ENCODE results near the gene UAP1L1. TPM values are rescaled to one million over a fixed set of nuclear protein-coding genes. Genes with fewer than 3 reads are reported as not detected.

Gene UAP1L1
- total RNA-seq, 4 donors from 2014 or later = 4.9 to 15.7 (median 6.6) TPM

DNA sequence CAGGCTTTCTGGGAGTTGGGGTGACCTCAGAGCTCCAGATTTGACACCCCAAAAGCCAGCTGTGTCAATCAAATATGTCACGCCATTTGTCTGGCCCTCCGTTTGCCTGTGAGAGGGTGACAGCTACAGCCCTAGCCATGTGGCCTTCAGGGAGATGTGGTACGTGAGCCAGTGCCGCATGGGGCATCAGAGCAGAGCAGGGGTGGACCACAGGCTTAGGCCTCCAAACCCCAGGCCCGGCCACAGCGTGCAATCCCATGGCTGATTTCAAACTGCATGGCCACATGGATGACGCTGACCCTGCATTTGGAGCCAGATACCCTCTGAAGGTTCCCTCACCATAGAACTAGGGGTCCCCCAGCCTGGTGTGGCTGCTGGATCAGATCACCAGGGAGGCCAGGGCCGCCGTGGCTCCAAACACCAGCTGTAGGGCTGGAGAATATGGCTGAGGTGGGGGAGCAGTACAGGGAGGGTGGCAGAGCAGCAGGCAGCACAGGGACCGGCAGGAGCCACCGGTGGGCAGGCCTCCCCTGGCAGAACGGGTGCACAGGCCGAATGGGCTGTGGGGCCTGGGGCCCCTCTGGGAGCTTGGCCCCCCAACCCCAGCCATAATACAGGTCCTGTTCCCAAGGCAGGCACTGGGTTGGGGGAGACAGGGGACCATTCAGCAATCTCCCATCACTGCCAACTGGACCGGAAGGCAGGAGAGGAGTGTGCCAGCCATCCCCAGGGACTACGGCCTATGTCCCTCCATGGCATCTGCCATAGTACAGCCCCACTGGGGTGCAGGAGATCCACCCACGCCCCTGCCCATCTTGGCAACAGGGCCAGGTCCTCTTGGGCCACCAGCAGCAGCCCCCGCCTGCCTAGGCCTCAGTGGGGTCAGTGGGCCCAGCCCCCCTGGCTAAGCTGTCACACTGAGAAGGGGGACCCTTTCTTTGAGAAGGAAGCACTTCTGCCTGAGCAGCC lies 8.5 kb upstream of the UAP1L1 start:
- no peaks in the 10 kb centered on the region for H3K36me3 ChIP-seq
- H3K27me3 ChIP-seq = peaks cover 0 to 8% of the 10 kb centered on the region in 2 donors
- no peaks in the 10 kb centered on the region for H3K9me3 ChIP-seq
- TF ChIP-seq, protein P1, sequence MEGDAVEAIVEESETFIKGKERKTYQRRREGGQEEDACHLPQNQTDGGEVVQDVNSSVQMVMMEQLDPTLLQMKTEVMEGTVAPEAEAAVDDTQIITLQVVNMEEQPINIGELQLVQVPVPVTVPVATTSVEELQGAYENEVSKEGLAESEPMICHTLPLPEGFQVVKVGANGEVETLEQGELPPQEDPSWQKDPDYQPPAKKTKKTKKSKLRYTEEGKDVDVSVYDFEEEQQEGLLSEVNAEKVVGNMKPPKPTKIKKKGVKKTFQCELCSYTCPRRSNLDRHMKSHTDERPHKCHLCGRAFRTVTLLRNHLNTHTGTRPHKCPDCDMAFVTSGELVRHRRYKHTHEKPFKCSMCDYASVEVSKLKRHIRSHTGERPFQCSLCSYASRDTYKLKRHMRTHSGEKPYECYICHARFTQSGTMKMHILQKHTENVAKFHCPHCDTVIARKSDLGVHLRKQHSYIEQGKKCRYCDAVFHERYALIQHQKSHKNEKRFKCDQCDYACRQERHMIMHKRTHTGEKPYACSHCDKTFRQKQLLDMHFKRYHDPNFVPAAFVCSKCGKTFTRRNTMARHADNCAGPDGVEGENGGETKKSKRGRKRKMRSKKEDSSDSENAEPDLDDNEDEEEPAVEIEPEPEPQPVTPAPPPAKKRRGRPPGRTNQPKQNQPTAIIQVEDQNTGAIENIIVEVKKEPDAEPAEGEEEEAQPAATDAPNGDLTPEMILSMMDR (IDR thresholded peaks at IDR 0.05) = no peak
- TF ChIP-seq POLR2A (IDR thresholded peaks at IDR 0.05) = no peak
- no peak for DNase-seq
- H3K4me3 ChIP-seq = peak overlapping the region in 1 of 4 donors; percentile 69
- H3K27ac ChIP-seq = peak overlapping the region in 1 of 4 donors; percentile 72
- H3K4me1 ChIP-seq = peaks cover 0 to 44% (median 14%) of the 10 kb centered on the region in 4 donors

DNA sequence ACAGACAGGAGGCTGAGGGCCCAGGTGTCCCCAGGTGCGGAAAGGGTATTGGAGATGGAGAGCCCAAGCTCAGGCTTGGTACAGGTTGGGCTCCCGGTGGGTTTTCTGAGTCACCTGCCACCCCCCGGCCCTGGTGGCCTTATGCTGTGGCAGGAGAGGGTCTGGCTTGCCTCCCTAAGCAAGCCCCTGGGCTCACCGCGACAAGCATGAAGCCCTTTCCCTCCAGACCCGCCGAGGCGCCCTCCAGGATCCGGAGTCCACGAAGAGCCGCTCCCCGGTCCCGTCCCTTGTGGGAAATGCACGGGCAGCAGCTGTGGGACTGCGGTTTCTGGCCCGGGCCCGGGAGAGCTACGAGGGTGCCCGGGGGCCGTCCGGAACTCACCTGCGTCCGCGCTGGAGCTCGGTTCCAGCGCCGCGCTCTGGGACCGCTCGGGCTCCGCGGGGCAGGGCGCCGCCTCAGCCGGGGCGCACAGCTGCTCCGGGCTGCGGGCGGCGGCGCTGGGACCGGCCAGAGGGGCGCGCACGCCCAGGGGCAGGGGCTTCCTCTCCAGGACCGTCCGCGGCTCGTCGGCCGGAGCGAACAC lies 7.7 kb upstream of the UAP1L1 start:
- no peak for TF ChIP-seq POLR2A (IDR thresholded peaks at IDR 0.05)
- TF ChIP-seq, protein P1 (IDR thresholded peaks at IDR 0.05) = no peak
- no peaks in the 10 kb centered on the region for H3K36me3 ChIP-seq
- peak overlapping the region; percentile 26 to 72 (median 58) for H3K4me3 ChIP-seq
- peaks cover 0 to 44% (median 13%) of the 10 kb centered on the region in 4 donors for H3K4me1 ChIP-seq
- no peaks in the 10 kb centered on the region for H3K9me3 ChIP-seq
- H3K27ac ChIP-seq = peak overlapping the region in 3 of 4 donors; percentile 18 to 75 (median 55)
- peaks cover 0 to 8% of the 10 kb centered on the region in 2 donors for H3K27me3 ChIP-seq
- DNase-seq = no peak

DNA sequence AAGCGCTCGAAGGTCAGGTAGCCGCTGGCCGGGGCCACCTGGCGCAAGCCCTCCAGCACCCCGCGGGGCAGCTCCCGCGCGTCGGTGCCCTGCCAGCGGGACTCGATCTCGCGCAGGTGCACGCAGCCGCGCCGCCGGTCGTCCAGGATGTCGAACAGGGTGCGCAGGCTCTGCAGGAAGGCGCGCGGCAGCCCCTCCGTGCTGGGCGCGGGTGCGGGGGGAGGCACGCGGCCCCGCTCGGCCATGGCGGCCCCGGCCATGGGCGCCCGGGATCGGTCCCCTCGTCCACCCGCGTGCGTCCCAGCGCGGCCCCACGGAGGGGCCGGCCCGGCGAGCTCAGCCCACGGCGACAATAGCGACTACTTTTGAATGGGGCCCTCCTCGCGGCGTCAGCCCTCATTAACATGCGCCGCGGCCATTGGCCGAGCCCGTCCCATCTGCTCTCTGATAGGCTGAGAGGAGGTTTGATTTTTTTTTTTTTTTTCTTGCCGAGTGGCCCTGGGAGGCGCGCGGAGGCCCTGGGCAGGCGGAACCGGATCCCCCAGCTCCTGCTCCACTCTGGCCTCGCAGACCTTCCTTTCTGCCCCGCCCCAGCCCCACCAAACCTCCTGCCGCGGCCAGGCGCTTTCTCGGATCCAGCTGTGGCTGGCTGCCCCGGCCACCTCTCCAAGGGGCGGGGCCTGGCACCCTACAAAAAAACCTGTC lies 7.0 kb upstream of the UAP1L1 start, which contains the start of gene SAPCD2:
Gene SAPCD2, minus strand, starts transcription at position 357 of the 705 bp plus-strand sequence. Its CDS starts 97 bp downstream, at position 260.
- H3K27me3 ChIP-seq = peaks cover 0 to 8% of the 10 kb centered on the region in 2 donors
- TF ChIP-seq, protein P1 (IDR thresholded peaks at IDR 0.05) = peak in 1 of 6 experiments; percentile 3
- TF ChIP-seq POLR2A (IDR thresholded peaks at IDR 0.05) = no peak
- DNase-seq = peak; percentile 87 to 95 (median 90)
- H3K4me1 ChIP-seq = peaks cover 0 to 44% (median 13%) of the 10 kb centered on the region in 4 donors
- H3K36me3 ChIP-seq = no peaks in the 10 kb centered on the region
- H3K27ac ChIP-seq = peak within 1 kb of the TSS; percentile 20 to 75 (median 46)
- H3K4me3 ChIP-seq = peak within 1 kb of the TSS; percentile 26 to 72 (median 58)
- no peaks in the 10 kb centered on the region for H3K9me3 ChIP-seq

DNA sequence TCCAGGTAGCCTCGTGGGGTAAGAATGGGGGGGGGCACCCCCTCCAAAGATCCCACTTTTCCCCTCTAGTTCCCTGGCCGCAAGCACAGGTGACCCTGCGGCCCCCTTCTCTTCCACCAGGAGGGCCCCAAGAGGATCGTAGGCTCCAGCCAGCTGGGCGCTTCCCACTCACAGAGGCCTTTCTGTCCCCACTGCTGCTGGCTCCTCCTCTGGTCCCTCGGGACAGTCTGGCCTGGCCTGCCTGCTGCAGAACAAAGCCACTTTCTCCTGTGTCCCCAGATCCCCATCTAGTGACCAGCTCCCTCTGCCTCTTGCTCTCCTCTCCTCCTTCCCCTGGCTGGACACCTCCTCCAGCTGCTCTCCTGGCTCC lies 6.4 kb upstream of the UAP1L1 start:
- peak in 1 of 3 donors; percentile 26 for DNase-seq
- Histone ChIP-seq H3K27ac (peak overlapping the region; percentile 20 to 75 (median 44)), H3K9me3 (no peaks in the 10 kb centered on the region), H3K4me3 (peak overlapping the region; percentile 26 to 72 (median 58)), H3K36me3 (no peaks in the 10 kb centered on the region), H3K27me3 (peaks cover 0 to 8% of the 10 kb centered on the region in 2 donors), H3K4me1 (peaks cover 0 to 44% (median 13%) of the 10 kb centered on the region in 4 donors)
- no peak for TF ChIP-seq POLR2A (IDR thresholded peaks at IDR 0.05)
- TF ChIP-seq, protein P1 (IDR thresholded peaks at IDR 0.05) = peak in 2 of 6 experiments; percentile 11 to 18

DNA sequence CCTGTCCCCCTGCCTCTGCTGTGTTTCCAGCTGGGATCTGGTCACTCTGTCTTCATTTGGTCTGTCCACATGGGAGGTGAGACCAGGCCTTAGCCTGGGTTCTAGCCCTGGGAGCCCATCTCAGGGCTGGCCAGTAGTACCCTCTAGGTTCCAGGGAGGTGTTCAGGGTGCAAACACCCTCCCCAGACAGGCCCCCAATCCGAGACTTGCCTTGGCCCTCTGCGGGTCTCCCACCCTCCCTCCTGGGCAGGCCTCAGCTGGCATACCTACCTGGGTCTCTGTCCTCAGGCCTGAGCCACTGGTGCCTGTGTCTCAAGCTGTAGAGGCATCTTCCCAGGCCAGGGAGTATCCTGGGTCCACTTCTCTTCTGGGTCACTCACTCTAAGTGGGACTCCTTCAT lies 6.0 kb upstream of the UAP1L1 start:
- no peak for DNase-seq
- no peaks in the 10 kb centered on the region for H3K9me3 ChIP-seq
- H3K36me3 ChIP-seq = no peaks in the 10 kb centered on the region
- H3K4me3 ChIP-seq = peak overlapping the region in 1 of 4 donors; percentile 72
- peak overlapping the region in 1 of 4 donors; percentile 20 for H3K27ac ChIP-seq
- peaks cover 0 to 8% of the 10 kb centered on the region in 2 donors for H3K27me3 ChIP-seq
- H3K4me1 ChIP-seq = peaks cover 0 to 44% (median 13%) of the 10 kb centered on the region in 4 donors
- TF ChIP-seq, protein P1 (IDR thresholded peaks at IDR 0.05) = no peak
- TF ChIP-seq POLR2A (IDR thresholded peaks at IDR 0.05) = no peak
